Measurements from ENCODE around the gene PRDM10. TPM values are rescaled to one million over a fixed set of nuclear protein-coding genes. Genes with fewer than 3 reads are reported as not detected.

Gene PRDM10
- total and polyA plus RNA-seq, 3 experiments from 2014 or later = 2.8 to 17.7 (median 16.0) TPM

Other genes starting within 250 kb of the PRDM10 start
- under 1 TPM; 0.44 to 0.58 TPM for gene TMEM45B, start 187.0 kb downstream of the PRDM10 start, total RNA-seq
- 1.6 TPM for gene TMEM45B, start 187.0 kb downstream of the PRDM10 start, polyA plus RNA-seq
- 10 to 100 TPM; 37.5 to 37.8 TPM for gene NFRKB, start 107.3 kb downstream of the PRDM10 start, total RNA-seq
- 20.3 TPM for gene NFRKB, start 107.3 kb downstream of the PRDM10 start, polyA plus RNA-seq
- 10 to 100 TPM; 58.5 to 60.1 TPM for gene APLP2, start 67.1 kb upstream of the PRDM10 start, total RNA-seq
- gene APLP2, start 67.1 kb upstream of the PRDM10 start, polyA plus RNA-seq = 58.8 TPM
- under 1 TPM; 0.18 to 0.35 TPM for gene ST14, start 156.9 kb upstream of the PRDM10 start, total RNA-seq
- not detected for gene ST14, start 156.9 kb upstream of the PRDM10 start, polyA plus RNA-seq

Data from CD8-positive, alpha-beta memory T cell (primary cell).